Islet precursor cell (in vitro differentiated cells): ENCODE measurements around the gene ARMH4.

Experiments
- DNase-seq: peaks from one replicate; pipeline ENCODE4 v3.0.0-alpha.2; 2018

ARMH4 gene

DNA sequence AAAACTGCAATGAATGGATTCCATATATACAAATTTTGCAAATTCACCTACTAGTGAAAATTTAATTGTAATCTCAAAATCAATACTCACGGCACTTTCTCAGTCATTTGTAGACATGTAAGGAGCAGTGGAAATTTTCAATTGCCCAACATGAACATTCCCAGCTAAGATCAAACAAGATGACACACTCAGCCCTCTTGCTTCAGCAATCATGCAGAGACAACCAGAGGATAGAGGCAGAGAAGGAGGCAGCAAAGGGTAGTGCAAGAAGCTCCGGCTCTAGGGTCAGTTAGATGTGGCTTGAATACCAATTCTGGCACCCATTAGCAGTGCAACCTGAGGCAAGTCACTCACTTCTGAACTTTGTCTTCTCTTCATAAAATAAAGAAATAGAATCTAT is 194.6 kb downstream of the ARMH4 start:
- DNase-seq: no peak
